ENCODE data around the gene ACBD6.
"Not testable (repeated sequence)": the region's sequence is repeated elsewhere in the genome, so short reads cannot be mapped to it uniquely, and the experiment has no call there.

The ACBD6 gene, protein sequence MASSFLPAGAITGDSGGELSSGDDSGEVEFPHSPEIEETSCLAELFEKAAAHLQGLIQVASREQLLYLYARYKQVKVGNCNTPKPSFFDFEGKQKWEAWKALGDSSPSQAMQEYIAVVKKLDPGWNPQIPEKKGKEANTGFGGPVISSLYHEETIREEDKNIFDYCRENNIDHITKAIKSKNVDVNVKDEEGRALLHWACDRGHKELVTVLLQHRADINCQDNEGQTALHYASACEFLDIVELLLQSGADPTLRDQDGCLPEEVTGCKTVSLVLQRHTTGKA
- 23.4 to 43.0 reads per million in 2 donors for total RNA-seq

DNA sequence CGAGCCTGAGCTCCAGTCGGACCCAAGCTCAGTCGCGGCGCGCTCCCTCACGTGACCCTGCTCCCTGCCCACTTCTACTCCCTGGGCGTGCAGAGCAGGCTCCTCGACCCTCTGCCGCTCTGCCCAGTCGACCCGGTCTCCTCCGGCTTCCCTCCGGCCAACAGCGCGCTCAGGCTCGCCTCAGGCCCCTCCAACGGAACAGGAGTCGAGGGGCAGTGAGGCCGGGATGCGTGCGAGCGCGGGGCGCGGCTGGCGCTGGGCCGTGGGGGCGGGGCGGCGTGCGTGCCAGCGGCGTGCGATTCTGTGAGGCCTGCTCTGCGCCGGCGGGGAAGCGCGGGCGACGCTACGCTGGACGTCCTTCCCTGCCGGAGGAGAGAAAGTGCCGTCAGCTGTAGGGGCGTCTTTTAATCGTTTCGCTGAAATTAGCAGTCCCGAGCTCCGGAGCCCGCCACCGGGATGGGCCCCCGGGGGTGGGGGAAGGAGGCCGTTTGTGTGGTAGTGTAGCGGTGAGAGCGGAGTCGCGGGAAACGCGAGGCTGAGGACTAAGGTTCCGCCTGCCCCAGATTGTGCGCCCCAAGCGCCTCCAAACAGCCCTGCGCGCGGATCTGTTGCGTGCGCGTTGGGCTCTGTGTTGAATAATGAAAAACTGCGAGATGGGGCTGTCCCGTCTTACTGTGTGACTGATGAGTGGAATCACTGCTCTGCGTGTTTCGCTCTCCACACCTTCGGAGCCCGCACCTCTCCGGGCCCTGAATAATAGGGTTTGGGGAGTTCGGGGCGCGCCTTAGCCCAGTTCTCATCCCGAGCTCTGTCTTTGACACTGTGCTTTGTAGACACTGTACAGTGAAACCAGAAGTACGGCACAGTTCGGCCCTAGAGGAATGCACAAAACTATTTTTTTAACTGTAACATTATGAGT lies at the start of gene ACBD6:
Gene ACBD6, minus strand, starts transcription at position 217 of the 919 bp plus-strand sequence. CDS start 311 bp downstream, outside the sequence.
- peak; percentile 49 to 94 (median 77) for DNase-seq

DNA sequence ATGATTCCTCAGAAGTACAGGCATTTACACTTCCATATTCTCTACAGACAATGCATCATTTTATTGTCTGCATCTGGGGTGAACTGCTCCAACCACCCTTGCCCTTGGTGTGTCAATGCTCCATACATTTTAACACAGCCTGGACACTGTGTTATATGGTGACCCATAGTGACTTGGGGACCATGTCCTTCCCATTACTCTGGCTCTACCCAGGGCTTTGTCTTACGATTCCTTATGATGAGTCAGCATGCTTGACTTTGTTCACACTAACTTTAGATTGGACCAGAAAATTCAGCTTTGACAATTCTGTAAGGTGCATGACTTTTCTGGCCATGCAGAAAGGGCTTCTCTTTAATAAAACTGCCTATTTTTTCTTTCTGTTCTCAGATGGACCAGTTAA lies 49.6 kb upstream of the ACBD6 start:
- DNase-seq, result no peak

DNA sequence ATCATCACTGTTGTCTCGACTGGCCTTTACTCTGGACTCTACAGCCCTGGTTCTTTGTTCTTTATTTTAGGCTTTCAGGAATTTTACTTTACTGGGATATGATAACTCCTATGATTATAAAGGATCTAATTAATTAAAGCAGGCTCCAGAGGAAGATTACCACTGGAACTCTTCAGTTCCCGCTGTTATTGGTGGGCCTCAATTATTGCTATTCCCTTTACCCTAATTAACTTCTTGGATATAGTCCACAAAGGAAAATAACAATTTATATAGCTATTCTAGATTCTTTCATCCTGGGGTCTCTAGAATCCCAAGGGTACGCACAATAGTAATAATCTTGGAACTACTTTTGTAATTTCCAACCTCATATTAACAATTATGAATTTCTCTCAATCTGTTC lies 47.9 kb upstream of the ACBD6 start:
- no peak for DNase-seq

DNA sequence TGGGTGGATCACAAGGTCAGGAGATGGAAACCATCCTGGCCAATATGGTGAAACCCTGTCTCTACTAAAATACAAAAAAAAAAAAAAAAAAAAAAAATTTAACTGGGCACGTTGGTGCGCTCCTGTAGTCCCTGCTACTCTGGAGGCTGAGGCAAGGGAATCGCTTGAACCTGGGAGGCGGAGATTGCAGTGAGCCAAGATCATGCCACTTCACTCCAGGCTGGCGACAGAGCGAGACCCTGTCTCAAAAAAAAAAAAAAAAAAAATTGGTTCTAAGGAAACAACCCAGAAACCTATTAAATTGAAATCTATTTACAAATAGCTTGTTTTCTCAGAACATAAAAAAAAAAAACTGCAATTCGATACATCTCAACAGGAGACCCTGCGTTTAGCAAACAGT lies 47.4 kb upstream of the ACBD6 start:
- not testable (repeated sequence) for DNase-seq

DNA sequence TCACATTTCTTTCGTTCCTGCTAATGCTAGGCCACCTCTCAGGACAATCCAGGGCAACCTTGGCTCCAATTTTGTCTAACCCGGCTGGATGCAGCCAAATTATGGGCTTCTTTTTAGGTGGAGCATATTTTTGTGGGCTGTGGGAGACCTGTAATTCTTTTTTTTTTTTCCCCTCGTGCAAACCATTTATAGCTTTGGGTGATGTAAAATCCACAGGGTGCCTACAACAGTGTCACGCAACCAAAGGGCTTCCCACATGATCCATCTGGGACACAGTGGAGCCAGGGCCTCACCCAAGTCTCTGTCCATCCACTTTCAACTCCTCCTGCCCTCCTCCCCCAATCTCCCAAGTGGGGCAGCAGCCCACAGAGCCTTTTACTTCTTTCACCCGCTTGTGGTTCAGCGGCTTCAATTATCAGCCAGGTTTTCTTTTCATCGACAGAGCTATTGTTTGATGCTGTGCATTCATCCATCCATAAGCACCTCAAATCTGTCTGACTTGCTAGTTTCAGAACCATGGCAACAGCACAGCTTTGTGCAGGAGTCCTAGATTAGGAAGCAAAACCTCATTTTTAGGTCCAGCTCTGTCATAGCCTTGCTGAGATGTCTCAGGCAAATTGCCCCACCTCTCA lies 46.4 kb upstream of the ACBD6 start:
- DNase-seq, result no peak

DNA sequence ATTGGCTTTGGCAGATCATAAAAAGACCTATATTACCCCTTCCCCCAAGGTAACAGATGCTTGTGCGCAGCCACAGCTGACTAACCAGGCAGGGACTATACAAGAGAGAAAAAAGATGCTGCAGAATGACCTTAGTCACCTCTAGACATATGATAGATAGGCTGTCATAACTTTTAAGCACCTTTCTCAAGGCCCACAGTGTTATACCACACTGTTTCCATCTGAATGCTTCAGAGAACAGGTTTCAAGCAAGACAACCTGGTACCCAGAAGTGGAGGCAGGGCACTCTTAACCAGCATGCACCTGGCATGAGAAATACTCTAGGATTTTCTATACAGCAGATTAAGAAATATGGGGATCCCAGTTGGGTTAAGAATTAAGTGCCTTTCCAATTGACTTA lies 43.6 kb upstream of the ACBD6 start:
- DNase-seq, result no peak

DNA sequence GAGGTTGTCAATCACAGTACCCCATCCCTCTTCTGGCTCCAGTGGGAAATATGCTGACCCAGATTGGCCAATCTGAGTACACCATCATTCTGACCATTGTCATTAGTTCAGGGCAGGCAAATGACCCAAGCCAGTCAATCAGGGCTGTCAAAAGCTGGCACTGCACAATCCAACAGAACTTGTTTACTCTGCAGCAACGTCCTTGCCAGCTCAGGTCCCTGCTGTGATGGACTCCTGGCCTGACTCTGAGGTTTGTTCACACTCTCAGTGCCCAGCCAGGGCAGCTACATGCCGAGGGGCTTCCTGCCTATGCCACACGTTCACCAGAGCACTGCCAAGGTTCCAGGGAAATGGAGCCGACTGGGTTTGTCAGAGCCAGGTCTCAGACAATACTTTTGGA lies 41.7 kb upstream of the ACBD6 start:
- DNase-seq, result no peak

DNA sequence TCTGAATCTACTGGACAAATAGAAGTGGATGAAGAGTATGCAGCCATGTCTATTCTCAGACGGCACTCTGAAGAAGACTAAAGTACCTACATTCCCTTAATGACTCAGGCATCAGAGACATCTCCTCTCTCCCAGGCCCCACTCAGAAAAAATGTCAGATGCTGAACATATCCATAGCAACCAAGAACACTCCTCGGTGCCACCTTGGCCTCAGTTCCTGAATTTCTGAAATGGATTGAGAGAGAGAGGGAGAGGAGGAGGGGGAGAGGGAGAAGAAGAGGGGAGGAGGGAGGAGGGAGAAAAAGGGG lies 40.4 kb upstream of the ACBD6 start:
- no peak for DNase-seq

DNA sequence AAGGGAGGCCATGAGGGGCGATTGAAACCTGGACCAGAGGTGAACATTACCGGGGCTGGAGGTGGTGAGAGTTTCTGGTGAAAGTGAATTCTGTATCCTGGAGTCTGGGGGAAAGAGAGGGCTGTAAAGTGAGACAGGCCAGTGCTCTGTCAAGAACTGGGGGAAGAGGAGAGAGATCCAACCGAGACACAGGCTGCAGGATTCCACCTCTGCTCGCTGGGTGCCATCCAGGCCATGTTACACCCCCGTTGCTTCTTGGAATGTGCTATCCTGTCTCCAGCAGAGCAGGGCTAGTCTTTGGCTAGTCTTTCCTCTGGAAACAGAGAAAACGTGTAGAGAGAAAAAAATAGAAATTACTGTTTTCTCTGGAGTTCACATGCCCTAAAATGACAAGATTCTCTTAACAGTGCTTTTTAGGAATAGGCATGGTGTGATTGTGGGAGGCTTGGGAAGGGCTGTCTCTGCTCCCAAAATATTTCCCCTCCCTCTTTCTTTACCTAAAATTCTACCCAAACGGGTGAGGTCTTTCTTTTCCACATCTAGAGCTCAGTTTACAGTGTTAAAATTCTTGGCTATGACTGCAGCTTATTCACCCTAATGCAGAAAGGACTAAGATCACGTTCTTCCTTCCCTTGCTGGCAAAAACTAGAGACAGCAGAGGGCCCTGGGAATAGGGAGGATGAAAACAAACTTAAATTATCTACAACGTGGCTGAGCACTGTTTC lies 39.9 kb upstream of the ACBD6 start:
- DNase-seq, result no peak

DNA sequence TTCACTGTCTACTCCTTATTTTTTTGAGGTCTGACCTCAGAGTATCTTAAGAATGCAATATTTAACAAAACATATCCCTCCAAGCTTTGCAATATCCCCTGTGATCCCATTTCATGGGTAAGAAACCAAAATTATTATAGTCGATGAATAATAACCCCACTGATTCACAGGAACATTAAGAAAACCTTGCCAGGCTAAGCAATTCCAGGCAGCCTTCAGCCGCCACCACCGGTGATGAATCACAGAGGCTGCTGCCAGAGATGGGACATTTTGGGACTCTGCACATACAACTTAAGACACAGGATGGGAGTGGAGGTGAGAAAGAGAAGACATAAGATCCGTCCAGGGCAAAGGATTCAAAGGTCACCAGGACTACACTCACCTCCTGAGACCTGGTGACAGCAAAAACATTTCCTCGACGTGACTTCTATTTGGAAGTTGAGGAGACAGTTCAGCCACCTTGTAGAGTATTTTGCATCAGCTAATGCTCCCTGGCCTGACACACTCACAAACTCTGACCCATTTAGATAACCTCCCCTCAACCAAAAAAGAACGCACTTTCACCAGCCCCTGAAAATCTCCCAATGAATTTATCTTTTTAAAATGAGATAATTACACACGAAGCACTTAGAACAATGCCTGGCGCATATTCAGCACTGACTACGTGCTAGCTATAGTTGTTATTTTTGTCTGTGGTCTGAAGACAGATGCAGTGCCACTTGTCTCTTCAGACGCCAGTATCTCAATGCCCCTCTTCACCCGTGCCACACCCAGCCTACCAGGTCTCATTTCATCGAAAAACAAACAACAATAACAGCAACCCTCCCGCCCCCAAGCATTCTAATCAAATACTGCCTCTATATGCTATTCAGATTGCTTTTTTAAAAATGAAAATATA lies 38.6 kb upstream of the ACBD6 start:
- DNase-seq, result no peak

DNA sequence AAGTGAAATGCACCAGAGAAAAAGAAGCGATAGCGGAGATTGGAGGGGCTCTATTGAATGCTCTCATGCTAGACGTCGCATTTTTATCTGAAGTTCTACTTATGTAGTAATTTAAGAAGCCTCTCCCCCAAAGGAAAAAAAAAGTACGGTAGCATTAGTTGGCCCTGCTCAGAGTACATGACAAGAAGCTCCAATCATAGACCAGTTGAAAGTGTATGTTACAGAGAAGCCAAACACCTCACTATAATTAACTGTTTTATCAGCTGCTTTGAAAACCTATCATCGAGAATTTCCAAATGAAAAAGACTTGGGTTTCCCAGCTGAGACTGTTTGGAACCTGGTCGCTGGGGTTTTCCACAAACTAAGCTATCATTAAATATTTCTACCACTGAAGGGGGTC lies 36.8 kb upstream of the ACBD6 start:
- DNase-seq, result no peak

DNA sequence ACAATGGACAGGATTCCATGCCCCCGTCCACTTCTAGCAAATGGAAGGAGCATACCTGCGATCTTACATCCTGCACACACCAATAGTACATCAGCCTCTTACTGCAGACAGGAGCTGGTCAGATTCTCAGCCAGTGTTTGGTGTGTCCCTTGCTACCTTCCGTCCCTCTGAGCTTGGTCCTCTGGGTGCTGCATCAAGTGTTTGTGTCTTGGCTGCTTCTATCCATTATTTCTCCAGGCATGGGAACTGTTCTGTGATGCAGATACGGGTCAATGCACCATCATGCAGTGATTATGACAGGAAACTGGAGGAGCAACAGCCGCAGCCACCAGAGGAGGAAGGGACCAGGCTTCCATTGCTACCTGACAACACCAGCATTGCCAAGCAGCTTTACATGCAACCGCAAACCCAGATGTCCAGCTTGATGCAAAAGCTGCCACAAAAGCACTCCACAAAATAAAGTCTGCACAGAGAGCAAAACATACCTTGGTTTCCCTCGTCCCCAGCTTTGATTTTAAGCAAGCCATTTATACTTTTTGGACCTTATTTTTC lies 34.5 kb upstream of the ACBD6 start:
- DNase-seq, result no peak

DNA sequence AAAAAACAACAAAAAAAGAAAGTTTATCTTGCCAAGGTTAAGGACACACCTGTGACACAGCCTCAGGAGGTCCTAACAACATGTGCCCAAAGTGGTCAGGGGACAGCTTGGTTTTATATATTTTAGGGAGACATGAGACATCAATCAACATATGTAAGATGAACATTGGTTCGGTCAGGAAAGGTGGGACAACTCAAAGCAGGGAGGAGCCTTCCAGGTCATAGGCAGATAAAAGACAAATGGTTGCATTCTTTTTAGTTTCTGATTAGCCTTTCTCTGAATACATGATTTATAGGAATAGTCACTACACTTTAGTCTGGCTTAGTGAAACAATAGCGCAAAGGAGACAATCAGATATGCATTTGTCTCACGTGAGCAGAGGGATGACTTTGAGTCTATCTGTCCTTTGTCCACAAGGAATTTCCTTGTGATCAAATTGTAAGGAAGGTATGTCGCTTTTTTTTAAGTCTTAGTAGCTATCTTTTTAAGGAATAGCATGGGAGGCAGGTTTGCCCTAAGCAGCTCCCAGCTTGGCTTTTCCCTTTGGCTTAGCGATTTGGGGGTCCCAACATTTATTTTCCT lies 33.1 kb upstream of the ACBD6 start:
- no peak for DNase-seq

DNA sequence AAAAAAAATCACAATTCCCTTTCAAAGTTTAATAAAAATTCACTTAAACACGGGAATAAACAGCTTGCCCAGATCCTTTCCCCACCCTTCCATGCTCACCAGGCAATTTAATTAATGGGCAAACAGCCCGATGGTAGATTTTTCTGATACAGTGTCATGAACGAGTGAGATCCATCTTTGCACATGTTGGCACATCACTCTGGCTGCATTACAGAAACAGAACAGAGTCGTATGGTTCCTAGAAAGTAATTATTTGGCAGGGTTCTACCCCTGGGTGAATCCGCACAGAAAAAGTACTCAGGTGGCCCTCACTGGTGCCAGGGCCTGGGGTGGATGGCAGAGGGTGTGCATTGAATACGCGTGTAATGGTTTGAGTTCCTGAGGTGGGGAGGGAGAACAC lies 31.8 kb upstream of the ACBD6 start:
- DNase-seq, result no peak

DNA sequence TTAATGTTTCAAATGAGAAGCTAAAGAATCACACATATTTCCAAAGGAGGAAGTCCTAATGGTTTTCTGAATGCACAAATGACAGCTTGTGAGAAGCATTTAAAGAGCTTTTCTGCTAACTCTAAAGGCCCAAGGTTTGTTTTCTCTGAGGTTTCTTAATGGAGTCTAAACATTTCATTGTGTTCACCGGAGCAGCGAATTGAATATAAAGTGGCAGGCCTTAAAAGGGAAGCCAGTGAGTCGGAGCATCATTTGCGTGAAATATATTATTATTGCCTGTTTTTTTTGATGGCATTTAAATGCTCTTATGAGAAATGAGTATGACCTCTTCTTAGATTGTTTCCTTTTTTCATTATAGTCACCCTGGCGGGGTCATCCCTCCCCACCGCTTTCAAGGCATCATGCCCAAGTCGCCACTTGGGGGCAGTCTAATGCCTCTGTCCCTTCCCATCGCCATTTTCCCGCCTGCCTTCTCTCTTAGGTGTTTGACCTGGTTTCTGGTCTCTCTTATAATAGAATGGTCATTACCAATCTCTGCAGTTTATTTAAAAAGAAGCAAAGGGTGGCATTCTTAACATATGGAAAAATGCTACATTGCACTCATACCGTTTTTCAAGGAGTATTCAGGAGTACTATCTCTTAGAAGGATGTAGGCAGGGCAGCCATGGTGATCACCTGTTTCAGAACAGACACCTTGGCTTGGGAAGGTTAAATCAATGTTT lies 31.1 kb upstream of the ACBD6 start:
- DNase-seq, result peak in 3 of 5 experiments; percentile 30 to 63 (median 48)

DNA sequence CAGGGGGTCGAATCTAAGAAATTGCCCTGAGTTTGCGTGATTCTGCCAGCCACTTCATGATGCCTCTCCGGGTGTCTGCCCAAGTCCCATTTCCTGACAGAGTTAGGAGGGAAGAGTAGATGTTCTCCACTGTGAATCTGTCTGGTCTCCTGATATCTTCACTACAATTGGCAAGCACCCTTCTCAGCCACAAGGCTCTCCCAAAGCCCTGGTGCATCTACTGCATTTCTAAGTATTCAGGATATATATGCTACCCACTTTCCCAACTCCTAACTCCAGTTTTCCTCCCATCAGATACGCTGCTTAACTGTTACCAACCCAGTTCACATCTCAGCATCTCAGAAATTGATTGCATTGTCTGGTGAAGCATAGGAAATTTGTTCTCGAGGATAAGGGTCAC lies 30.5 kb upstream of the ACBD6 start:
- DNase-seq, result no peak

DNA sequence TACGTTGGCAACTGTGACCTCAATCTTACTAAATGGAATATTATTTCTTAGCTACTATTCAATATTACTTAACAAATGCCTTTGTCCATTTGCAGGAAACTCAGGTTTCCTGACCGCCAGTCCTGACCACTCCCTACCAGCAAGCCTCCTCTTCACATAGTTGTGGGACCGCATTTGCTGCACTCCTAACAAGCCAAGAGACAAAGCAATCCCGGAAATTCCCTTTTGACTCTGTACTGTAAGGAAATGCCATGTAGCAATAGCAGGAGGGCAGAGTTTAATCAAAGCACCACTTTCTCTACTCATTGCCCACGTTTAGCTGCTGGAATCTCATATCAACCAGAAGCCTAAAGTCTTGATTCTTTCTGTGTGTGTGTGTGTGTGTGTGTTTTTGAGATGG lies 28.1 kb upstream of the ACBD6 start:
- no peak for DNase-seq

DNA sequence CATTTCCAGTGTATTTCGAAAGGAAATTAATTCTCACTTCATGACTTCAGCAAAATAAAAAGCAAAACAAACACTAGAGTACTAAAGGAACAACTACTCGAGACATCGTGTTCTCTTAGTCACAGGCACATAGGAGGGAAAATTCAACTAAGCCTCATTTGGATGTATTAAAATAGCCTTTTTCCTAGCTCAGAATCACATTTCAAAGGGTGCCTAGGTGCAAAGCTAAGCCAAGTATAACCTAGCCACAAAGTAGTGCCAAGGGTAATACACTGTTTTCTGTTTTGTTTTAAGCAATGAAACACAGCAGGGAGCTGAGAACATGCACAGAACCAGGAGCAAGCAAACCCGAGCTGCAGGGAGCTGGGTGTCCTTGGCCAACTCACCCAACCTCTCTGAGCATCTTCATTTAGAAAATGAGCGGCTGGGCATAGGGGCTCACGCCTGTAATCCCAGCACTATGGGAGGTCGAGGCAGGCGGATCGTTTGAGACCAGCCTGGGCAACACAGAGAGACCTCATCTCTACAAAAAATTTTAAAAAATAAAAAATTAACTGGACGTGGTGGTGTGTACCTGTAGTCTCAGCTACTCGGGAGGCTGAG lies 26.6 kb upstream of the ACBD6 start:
- no peak for DNase-seq

DNA sequence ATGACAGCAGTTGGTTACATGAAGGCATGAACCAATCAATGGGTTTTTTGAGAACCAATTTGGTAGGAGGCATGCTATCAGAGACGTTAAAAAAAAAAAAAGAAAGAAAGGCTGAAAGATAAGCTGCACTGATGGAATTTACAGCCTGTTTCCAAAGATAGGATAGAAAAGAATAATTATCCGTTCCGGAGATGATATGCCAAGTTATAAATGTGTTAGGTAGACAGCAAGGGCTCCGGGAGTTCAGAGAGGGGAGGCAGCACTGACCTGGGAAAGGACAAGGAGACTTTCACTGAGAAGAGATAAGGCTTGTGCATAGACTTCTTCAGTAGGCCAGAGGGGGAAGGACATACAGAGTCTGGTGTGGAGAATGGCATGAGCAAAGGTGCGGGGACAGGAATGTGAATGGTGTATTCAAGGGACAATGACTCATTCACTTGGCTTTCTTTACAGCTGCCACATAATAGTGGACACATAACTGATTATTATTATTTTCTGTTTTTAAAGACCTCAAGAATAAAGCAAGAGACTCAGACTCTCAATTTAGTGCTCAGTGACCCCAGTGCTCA lies 24.8 kb upstream of the ACBD6 start:
- DNase-seq, result no peak

DNA sequence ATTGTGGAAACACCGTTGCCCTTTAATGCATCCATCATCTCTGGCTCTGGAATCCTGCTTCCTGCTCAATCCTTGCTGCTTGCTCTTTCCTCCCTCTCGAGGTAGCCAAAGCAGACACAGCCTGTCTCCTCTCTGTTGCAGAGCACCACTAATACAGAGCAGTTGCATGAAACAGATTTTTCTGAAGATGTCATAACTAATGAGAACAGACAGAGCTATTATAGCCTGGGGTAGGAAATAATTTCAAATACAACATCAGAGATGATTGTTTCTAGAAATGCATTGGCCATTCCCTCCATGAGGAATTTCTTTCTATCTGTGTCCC lies 23.3 kb upstream of the ACBD6 start:
- no peak for DNase-seq

All from T-helper 2 cell (primary cell).